Hepatocyte (in vitro differentiated cells): ENCODE results near the gene HIGD1B.

ENCODE experiments used
- EZH2 ChIP-seq: fragments of 200-600 bp; sonication (generic); IDR thresholded peaks from 2 replicates; pipeline ENCODE4 v1.6.1; 2016; ENCODE audit warnings: antibody characterized with exemption, mild to moderate bottlenecking, borderline replicate concordance
- TF ChIP-seq, protein P1 (sequence below): fragments of 200-600 bp; sonication (generic); IDR thresholded peaks from 2 replicates; pipeline ENCODE4 v1.5.1; 2016; ENCODE audit warnings: antibody characterized with exemption, mild to moderate bottlenecking; ENCODE audit not compliant: poor library complexity

DNA sequence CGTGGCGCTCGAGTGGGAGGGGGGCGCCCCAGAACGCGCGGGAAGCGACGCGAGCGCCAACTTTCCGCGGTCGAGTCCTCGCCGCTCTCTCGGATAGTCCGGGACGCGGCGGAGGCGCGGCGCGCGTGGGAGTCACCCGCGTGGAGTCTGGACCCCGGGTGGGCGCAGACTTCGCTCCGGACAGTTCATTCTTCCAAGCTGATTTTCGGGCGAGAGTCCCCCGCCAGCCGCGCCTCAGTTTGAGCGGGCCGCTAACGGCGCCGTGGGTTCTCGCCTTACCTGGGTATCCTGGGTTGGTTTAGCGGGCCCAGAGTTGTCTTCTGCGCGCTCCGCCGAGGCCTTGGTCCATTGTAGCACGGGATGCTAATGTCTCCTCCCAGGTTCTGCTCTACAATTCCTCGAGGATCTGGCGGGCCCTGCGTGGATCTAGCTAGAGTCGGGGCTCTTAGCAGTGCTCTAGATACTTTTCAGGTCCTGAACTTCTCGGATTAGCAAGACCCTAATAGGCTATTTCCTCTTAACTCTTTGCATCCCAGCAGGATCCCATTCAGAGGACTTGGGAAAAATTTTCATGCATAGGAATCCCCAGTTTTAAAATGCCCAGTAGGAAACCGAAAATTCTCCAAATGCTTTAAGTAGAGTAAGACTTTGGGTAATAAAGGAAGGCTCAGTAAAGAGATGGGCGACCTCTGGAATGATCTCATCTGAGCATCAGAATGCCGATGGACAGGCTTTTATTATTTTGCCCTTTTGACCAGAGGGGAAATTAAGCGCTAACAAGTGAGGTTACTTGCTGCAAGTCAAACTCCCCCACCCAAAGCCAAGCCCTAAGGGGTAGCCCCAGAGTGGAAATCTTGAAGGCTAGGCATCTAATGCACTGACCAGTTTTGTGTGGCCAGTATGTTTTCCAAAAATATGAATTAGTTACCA, 17.1 kb upstream of the HIGD1B start:
- TF ChIP-seq, protein P1, sequence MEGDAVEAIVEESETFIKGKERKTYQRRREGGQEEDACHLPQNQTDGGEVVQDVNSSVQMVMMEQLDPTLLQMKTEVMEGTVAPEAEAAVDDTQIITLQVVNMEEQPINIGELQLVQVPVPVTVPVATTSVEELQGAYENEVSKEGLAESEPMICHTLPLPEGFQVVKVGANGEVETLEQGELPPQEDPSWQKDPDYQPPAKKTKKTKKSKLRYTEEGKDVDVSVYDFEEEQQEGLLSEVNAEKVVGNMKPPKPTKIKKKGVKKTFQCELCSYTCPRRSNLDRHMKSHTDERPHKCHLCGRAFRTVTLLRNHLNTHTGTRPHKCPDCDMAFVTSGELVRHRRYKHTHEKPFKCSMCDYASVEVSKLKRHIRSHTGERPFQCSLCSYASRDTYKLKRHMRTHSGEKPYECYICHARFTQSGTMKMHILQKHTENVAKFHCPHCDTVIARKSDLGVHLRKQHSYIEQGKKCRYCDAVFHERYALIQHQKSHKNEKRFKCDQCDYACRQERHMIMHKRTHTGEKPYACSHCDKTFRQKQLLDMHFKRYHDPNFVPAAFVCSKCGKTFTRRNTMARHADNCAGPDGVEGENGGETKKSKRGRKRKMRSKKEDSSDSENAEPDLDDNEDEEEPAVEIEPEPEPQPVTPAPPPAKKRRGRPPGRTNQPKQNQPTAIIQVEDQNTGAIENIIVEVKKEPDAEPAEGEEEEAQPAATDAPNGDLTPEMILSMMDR = no peak
- no peak for TF ChIP-seq EZH2
